Calu3 (cell line): ENCODE data around the gene MYOZ1. TPM values are rescaled to one million over a fixed set of nuclear protein-coding genes. Genes with fewer than 3 reads are reported as not detected.

Experiments used
- BruUV-seq: library from RNA; stranded (reverse); fragments of 400-500 nt; replicated peaks from 2 replicates; lab custom pipeline; 2021; lab: Mats Ljungman, UMichigan
- CTCF ChIA-PET: fragments of 300-600 bp; sonication (Branson Sonifier 250); formaldehyde crosslinking; loops from one replicate; lab custom pipeline; 2022; ENCODE audit warnings: antibody characterized with exemption; lab: Charles Lee
- DNase-seq: peaks from one replicate; pipeline ENCODE4 v3.0.0; 2022
- H3K27ac Mint-ChIP-seq: one replicate; pipeline ENCODE4 v1.8.0; 2022; ENCODE audit warnings: mixed read lengths; ENCODE audit not compliant: unreplicated experiment
- H3K27me3 Mint-ChIP-seq: one replicate; pipeline ENCODE4 v1.8.0; 2022; ENCODE audit warnings: mixed read lengths; ENCODE audit not compliant: unreplicated experiment
- H3K36me3 Mint-ChIP-seq: one replicate; pipeline ENCODE4 v1.8.0; 2022; ENCODE audit warnings: mild to moderate bottlenecking, moderate library complexity, mixed read lengths; ENCODE audit not compliant: insufficient read depth, unreplicated experiment
- H3K4me1 Mint-ChIP-seq: one replicate; pipeline ENCODE4 v1.8.0; 2022; ENCODE audit warnings: mild to moderate bottlenecking, low read depth, mixed read lengths; ENCODE audit not compliant: unreplicated experiment
- H3K4me3 Mint-ChIP-seq: one replicate; pipeline ENCODE4 v1.8.0; 2022; ENCODE audit warnings: mild to moderate bottlenecking, low read depth, moderate library complexity, mixed read lengths; ENCODE audit not compliant: unreplicated experiment
- H3K9me3 Mint-ChIP-seq: one replicate; pipeline ENCODE4 v1.8.0; 2022; ENCODE audit warnings: low read depth, mixed read lengths; ENCODE audit not compliant: unreplicated experiment
- CTCF ChIP-seq: fragments of 200-600 bp; IDR thresholded peaks from one replicate; pipeline ENCODE4 v1.8.0; 2022; ENCODE audit warnings: antibody characterized with exemption; ENCODE audit not compliant: unreplicated experiment
- intact Hi-C: fragments of 100-400 bp; cut with micrococcal nuclease; formaldehyde crosslinking; loops from one replicate; pipeline ENCODE4 v1.10.0; 2022; ENCODE audit not compliant: unreplicated experiment
- total RNA-seq: library from RNA; stranded (reverse); gene quantifications from 2 replicates; pipeline ENCODE4 v1.2.3, GENCODE V29; 2022

MYOZ1 gene
- total RNA-seq, 1 experiment from 2014 or later, result not detected

GRCh38 chr10:73628405-73628804 lies 12.9 kb downstream of the MYOZ1 start:
- H3K27me3 Mint-ChIP-seq, result no peaks in the 10 kb centered on the region
- CTCF ChIA-PET, result no interaction called here
- no peak for DNase-seq
- no peak overlapping the region for H3K27ac Mint-ChIP-seq
- TF ChIP-seq CTCF, result no peak
- no peak overlapping the region for H3K4me3 Mint-ChIP-seq
- H3K4me1 Mint-ChIP-seq, result no peaks in the 10 kb centered on the region
- intact Hi-C loops, result loop anchor here (5.0 kb wide), 1 partner anchor 36 kb away; the partner anchor contains the start of gene USP54
- H3K9me3 Mint-ChIP-seq, result no peaks in the 10 kb centered on the region
- H3K36me3 Mint-ChIP-seq, result peaks cover 19% of the 10 kb centered on the region
- no TSS peak for BruUV-seq

GRCh38 chr10:73627300-73627699 lies 14.0 kb downstream of the MYOZ1 start:
- Mint-ChIP-seq H3K36me3 (peaks cover 19% of the 10 kb centered on the region), H3K27me3 (no peaks in the 10 kb centered on the region), H3K9me3 (no peaks in the 10 kb centered on the region), H3K4me1 (no peaks in the 10 kb centered on the region), H3K27ac (no peak overlapping the region), H3K4me3 (peak overlapping the region; percentile 86)
- BruUV-seq, result no TSS peak
- no peak for DNase-seq
- intact Hi-C loops, result loop anchor here (5.0 kb wide), 1 partner anchor 35 kb away; the partner anchor contains the start of gene USP54
- TF ChIP-seq CTCF, result no peak
- CTCF ChIA-PET, result interaction anchor here (0.9 kb wide), 1 partner anchor 13 kb away, joined by 4 read pairs; no protein-coding TSS in a partner anchor

DNA sequence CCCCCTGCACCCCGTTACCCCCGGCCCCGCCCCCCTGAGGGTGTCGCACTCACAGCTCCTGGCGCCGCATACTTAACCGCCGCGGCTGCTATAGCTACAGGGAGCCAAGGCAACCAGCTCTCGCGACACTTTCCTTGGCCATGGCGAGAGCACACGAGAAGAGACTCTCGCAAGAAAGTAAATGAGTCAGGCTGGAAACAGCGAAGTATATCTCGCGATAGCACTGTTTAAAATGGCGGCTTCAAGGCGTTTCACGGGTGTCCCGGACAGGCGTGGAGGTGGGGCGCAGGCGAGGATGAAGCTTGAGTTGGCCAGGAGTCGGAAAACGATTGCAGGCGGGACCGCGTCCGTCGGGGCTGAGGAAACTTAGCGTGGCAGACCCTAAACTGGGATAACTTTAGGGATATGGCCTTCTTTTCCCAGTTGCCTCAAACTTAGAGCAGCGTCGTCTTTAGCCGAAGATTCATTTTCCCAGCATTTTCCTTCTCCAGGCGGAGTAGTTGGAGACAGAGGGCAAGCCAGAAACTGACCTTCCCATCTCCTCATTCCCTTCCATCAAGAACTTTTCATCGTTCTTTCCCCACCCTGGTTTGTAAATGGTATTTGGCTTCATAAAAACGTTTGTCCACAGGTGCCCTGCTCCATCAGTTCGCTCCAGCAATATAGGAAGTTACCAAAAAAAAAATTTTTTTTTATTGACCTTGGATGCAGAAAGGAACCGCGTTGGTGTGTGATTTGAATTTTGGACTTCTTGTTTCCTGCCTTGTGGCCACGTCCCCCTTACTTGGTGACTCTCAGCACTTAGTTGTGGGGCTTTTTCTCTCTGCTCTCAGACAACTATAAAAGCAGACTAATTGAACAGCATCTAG lies 15.2 kb downstream of the MYOZ1 start:
- BruUV-seq, result TSS peak; percentile 89
- Mint-ChIP-seq H3K27me3 (no peaks in the 10 kb centered on the region), H3K27ac (peak overlapping the region; percentile 100), H3K4me3 (peak overlapping the region; percentile 86), H3K9me3 (no peaks in the 10 kb centered on the region), H3K36me3 (peaks cover 19% of the 10 kb centered on the region), H3K4me1 (no peaks in the 10 kb centered on the region)
- CTCF ChIA-PET, result interaction anchor here (0.6 to 2.2 kb wide), 10 partner anchors 15 to 524 kb away, joined by 3 to 9 read pairs (median 3); partner anchors contain the start of gene USP54
- peak; percentile 94 for DNase-seq
- intact Hi-C loops, result loop anchor here (5.0 kb wide), 1 partner anchor 34 kb away; the partner anchor contains the start of gene USP54
- no peak for TF ChIP-seq CTCF

GRCh38 chr10:73625004-73625883 lies 16.0 kb downstream of the MYOZ1 start:
- Mint-ChIP-seq H3K27me3 (no peaks in the 10 kb centered on the region), H3K36me3 (peaks cover 19% of the 10 kb centered on the region), H3K27ac (peak overlapping the region; percentile 100), H3K9me3 (no peaks in the 10 kb centered on the region), H3K4me1 (no peaks in the 10 kb centered on the region), H3K4me3 (peak overlapping the region; percentile 86)
- intact Hi-C loops, result loop anchor here (5.0 kb wide), 1 partner anchor 33 kb away; the partner anchor contains the start of gene USP54
- CTCF ChIA-PET, result interaction anchor here (0.6 to 2.2 kb wide), 8 partner anchors 23 to 523 kb away, joined by 3 to 9 read pairs (median 3); partner anchors contain the start of gene USP54
- DNase-seq, result peak; percentile 50
- TF ChIP-seq CTCF, result no peak
- BruUV-seq, result no TSS peak
